Measurements from ENCODE around the gene NUDT21. TPM values are rescaled to one million over a fixed set of nuclear protein-coding genes. Genes with fewer than 3 reads are reported as not detected.

Gene NUDT21
- total RNA-seq, 1 experiment from 2014 or later, result 109 TPM

GRCh38 chr16:56419740-56420548 lies 31.2 kb downstream of the NUDT21 start:
- no peaks in the 10 kb centered on the region for H3K9me3 ChIP-seq (ENCODE audit: low read length)
- H3K27ac ChIP-seq (ENCODE audit: low read length), result no peak overlapping the region
- CTCF ChIA-PET, result no interaction called here
- no peak overlapping the region for H3K4me3 ChIP-seq (ENCODE audit: low read length)
- H3K36me3 ChIP-seq (ENCODE audit: low read depth, low read length), result no peaks in the 10 kb centered on the region
- POLR2A ChIA-PET (ENCODE audit: unreplicated experiment), result no interaction called here
- intact Hi-C loops (cut with micrococcal nuclease), result no loop called here
- no peaks in the 10 kb centered on the region for H3K9me2 ChIP-seq (replicated peaks; ENCODE audit: low read length)
- no peaks in the 10 kb centered on the region for H3F3A ChIP-seq (ENCODE audit: low read length, unreplicated experiment)
- no TSS peak for BruUV-seq (replicated peaks)
- peaks cover 22% of the 10 kb centered on the region; the same call in 1 of the 2 replicates for H4K20me1 ChIP-seq (ENCODE audit: low read length)
- no peak for ATAC-seq
- H3K9ac ChIP-seq (ENCODE audit: low read length), result no peak overlapping the region
- no peak for DNase-seq
- H3K79me2 ChIP-seq (ENCODE audit: low read length), result peaks cover 97% of the 10 kb centered on the region
- no peak overlapping the region for H2AFZ ChIP-seq (ENCODE audit: low read length)
- H3K4me1 ChIP-seq (ENCODE audit: insufficient read depth, low read length), result peaks cover 47% of the 10 kb centered on the region
- H3K4me2 ChIP-seq (ENCODE audit: low read length), result no peak overlapping the region
- TF ChIP-seq CTCF (conservative IDR thresholded peaks at IDR 0.05; ENCODE audit: low read depth, low read length) (no peak; the same call in 1 of the 2 replicates), EZH2phosphoT487 (IDR thresholded peaks at IDR 0.05; ENCODE audit: borderline replicate concordance, low read length) (no peak), EZH2 (IDR thresholded peaks at IDR 0.05; ENCODE audit: low read length, unreplicated experiment) (no peak)
- H3K27me3 ChIP-seq (ENCODE audit: low read length), result no peaks in the 10 kb centered on the region

GRCh38 chr16:56417138-56417537 lies 34.0 kb downstream of the NUDT21 start:
- intact Hi-C loops (cut with micrococcal nuclease), result no loop called here
- POLR2A ChIA-PET (ENCODE audit: unreplicated experiment), result no interaction called here
- CTCF ChIA-PET, result no interaction called here

More at GRCh38 chr16:56417138-56417537, 34.0 kb downstream of the NUDT21 start:
- H3K9ac ChIP-seq (ENCODE audit: low read length), result no peak overlapping the region
- DNase-seq (no peak), ATAC-seq (no peak)
- H3K36me3 ChIP-seq (ENCODE audit: low read depth, low read length), result no peaks in the 10 kb centered on the region
- H3K27ac ChIP-seq (ENCODE audit: low read length), result no peak overlapping the region
- H3K4me3 ChIP-seq (ENCODE audit: low read length), result no peak overlapping the region
- no peaks in the 10 kb centered on the region for H3F3A ChIP-seq (ENCODE audit: low read length, unreplicated experiment)
- no peak overlapping the region for H3K4me2 ChIP-seq (ENCODE audit: low read length)
- H3K9me3 ChIP-seq (ENCODE audit: low read length), result no peaks in the 10 kb centered on the region
- H4K20me1 ChIP-seq (ENCODE audit: low read length), result peaks cover 18% of the 10 kb centered on the region; the same call in 1 of the 2 replicates
- H3K4me1 ChIP-seq (ENCODE audit: insufficient read depth, low read length), result peaks cover 36% of the 10 kb centered on the region
- TF ChIP-seq CTCF (conservative IDR thresholded peaks at IDR 0.05; ENCODE audit: low read depth, low read length) (no peak), EZH2 (IDR thresholded peaks at IDR 0.05; ENCODE audit: low read length, unreplicated experiment) (no peak), EZH2phosphoT487 (IDR thresholded peaks at IDR 0.05; ENCODE audit: borderline replicate concordance, low read length) (no peak)
- H3K9me2 ChIP-seq (replicated peaks; ENCODE audit: low read length), result no peaks in the 10 kb centered on the region
- H3K27me3 ChIP-seq (ENCODE audit: low read length), result no peaks in the 10 kb centered on the region
- BruUV-seq (replicated peaks), result no TSS peak
- H2AFZ ChIP-seq (ENCODE audit: low read length), result no peak overlapping the region
- H3K79me2 ChIP-seq (ENCODE audit: low read length), result peaks cover 84% of the 10 kb centered on the region

All from PC-3 (cell line).